GM12801 (cell line): ENCODE measurements around the gene PGAP1.

ENCODE experiments used
- TF ChIP-seq, protein P1 (sequence below): IDR thresholded peaks from one replicate; pipeline ENCODE4 v1.5.1; 2011; ENCODE audit warnings: control low read depth; ENCODE audit not compliant: insufficient read length; ENCODE audit errors: extremely low read depth

The PGAP1 gene

DNA sequence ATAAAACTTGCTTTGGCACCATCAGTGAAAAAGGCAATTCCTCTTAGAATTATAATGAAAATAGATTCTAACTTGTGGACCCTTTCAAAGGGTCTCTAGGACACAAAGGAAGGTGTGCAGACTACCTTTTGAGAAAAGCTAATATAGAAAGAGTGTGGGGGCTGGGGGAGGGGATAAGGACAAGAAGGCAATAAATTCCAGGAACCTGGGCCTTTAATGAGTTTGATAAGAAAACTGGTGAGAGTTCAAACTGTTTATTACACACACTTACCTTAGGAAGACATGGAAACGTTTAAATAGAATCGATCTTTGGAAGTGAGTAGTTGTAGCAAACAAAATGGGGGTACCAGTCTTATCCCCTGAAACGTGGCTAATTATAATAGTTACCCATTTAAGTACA lies 39.6 kb upstream of the PGAP1 start:
- TF ChIP-seq, protein P1, sequence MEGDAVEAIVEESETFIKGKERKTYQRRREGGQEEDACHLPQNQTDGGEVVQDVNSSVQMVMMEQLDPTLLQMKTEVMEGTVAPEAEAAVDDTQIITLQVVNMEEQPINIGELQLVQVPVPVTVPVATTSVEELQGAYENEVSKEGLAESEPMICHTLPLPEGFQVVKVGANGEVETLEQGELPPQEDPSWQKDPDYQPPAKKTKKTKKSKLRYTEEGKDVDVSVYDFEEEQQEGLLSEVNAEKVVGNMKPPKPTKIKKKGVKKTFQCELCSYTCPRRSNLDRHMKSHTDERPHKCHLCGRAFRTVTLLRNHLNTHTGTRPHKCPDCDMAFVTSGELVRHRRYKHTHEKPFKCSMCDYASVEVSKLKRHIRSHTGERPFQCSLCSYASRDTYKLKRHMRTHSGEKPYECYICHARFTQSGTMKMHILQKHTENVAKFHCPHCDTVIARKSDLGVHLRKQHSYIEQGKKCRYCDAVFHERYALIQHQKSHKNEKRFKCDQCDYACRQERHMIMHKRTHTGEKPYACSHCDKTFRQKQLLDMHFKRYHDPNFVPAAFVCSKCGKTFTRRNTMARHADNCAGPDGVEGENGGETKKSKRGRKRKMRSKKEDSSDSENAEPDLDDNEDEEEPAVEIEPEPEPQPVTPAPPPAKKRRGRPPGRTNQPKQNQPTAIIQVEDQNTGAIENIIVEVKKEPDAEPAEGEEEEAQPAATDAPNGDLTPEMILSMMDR: no peak

DNA sequence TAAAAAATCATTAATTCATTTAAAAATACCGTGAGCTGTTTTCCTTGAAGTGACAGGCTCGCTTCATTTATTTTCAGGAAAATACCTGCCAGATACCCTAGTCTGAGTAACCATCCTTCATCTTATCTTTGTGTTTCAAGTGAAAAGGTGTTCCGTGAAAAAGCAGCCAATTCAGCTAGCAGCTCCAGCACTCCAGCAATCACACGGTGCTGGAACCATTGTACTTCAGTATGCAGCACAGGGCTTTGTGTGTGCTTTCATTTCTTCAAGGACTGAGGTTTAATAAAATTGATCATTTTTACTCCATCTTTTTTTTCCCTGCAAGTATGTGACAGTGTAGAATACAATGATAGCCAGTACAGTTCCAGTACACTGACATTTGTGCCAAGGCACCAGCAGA lies 39.1 kb upstream of the PGAP1 start:
- TF ChIP-seq, protein P1: no peak

DNA sequence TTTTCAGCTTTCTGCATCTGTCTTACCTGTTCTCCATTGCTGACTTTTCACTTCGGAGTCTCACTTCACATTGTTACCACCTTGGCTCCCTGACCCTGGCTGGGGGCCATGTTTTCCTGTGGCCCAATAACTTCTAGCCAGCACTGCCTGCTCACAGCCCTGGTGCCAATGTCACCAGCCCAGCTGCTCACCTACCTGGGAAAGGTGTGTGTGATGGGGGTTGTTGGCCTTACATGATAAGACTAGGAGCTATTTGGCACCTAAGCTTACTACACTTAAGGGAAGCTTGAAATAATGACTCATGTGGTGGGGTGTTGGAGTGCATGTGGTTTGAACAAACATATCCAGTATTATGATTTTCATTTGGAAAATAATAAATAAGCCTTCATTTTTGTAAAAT lies 37.5 kb upstream of the PGAP1 start:
- TF ChIP-seq, protein P1: no peak

DNA sequence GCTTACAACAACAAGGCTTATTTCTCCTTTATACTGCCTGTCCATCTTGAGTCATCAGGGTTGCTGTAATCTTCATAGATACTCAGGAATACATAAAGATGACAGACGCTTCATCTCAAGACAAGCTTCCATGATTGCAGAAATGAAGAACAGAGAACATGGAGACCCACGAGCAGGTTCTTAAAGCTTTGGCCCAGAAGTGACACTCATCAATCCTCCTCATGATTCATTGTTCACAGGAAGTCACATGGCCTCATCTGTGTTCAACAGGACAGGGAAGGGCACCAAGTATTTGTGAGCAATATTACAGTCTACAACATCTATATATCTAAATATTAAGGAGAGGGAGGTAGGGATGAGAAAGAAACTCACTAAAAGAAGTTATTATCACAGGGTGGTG lies 36.5 kb upstream of the PGAP1 start:
- TF ChIP-seq, protein P1: no peak

DNA sequence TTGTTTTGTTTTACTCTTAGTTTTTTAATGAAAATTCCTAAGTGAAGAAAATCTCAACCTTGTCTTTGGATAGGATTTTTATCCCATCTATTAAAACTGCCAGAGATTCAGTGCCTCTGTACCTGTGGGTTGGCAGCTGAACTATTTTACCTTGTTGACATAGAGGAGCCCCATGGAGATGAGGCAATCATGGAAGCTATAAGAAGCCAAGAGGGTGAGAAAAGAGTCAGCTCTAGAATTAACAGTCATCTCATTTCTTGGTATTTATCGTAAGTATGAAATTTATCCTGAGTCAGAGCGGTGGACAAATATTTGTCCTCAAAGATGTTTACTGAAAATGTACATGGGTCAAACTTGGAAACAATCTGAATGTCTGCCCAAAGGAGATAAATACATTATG lies 35.8 kb upstream of the PGAP1 start:
- TF ChIP-seq, protein P1: no peak

DNA sequence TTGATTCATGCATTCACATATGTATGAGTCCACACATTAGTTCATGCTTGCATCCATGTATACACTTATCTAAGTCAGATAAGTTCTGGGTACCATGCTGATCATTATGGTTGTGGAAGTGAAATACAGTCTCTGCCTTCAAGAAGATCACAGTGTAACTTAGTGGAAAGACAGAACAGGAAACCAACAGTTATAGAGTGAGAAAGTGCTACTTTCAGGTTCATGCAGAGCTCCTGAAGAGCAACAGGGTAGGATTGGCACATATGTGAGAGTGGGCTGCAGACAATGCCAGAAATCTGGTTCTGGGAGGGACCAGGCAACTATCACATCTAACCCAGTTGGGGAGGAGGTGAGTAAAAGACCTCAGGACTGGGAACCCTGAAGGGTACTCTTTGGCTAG lies 35.4 kb upstream of the PGAP1 start:
- TF ChIP-seq, protein P1: no peak

DNA sequence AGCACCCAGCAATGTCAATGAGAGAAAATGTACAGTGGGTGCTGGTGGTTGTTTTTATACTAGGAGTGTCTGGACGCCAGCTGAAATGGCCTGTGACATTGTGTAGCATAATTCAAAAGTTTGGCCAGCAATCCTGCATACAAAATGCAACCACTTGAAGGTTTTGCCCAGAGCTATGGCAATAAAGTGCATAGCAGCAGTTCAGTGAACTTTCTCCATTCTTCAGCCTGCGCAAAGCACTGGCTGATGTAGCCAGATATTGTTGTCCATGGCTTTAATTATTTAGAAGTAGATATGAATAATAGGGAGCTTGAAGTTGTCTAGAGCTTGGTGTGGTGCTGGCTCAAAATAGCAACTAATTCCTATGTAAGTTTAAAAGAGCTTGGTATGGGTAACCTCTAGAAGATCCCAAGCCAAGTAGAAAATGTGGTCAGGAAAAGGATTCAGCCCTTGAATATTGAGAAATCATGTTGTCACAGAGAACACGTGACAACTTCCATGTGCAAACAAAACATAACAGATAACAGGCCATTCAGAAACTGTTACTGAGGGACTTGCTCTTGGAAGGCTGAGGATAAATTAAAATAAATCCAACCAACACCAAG lies 33.3 kb upstream of the PGAP1 start:
- TF ChIP-seq, protein P1: no peak
